GM20431 (cell line): ENCODE data around the gene CACNA2D4.

Experiments
- in situ Hi-C: fragments of 300-500 bp; cut with MseI, MboI; formaldehyde crosslinking; loops from one replicate; pipeline ENCODE4 v1.15.0; 2020; ENCODE audit warnings: low sequenced_read_pairs; ENCODE audit not compliant: unreplicated experiment

CACNA2D4 gene

GRCh38 chr12:1934831-1935230 is 16.4 kb upstream of the CACNA2D4 start:
- in situ Hi-C loops = loop anchor here (5.0 to 10.0 kb wide), 2 partner anchors 138 to 280 kb away; no protein-coding TSS in a partner anchor

GRCh38 chr12:1934068-1934467 is 15.6 kb upstream of the CACNA2D4 start:
- in situ Hi-C loops = loop anchor here (10.0 kb wide), 1 partner anchor 279 kb away; no protein-coding TSS in a partner anchor

GRCh38 chr12:1933342-1934051 is 15.0 kb upstream of the CACNA2D4 start:
- in situ Hi-C loops = loop anchor here (10.0 kb wide), 1 partner anchor 279 kb away; no protein-coding TSS in a partner anchor

GRCh38 chr12:1932264-1932777 is 13.9 kb upstream of the CACNA2D4 start:
- in situ Hi-C loops = loop anchor here (10.0 kb wide), 1 partner anchor 278 kb away; no protein-coding TSS in a partner anchor

GRCh38 chr12:1931642-1932041 is 13.2 kb upstream of the CACNA2D4 start:
- in situ Hi-C loops = loop anchor here (10.0 kb wide), 1 partner anchor 277 kb away; no protein-coding TSS in a partner anchor

- in situ Hi-C loops = loop anchor here (10.0 kb wide), 1 partner anchor 276 kb away; no protein-coding TSS in a partner anchor
Observed at GRCh38 chr12:1930803-1931597, 12.5 kb upstream of the CACNA2D4 start.

GRCh38 chr12:1929985-1930802 is 11.7 kb upstream of the CACNA2D4 start:
- in situ Hi-C loops = loop anchor here (10.0 kb wide), 1 partner anchor 275 kb away; no protein-coding TSS in a partner anchor

- in situ Hi-C loops = no loop called here
Observed at GRCh38 chr12:1929241-1929984, 11.0 kb upstream of the CACNA2D4 start.

GRCh38 chr12:1928439-1929121 is 10.1 kb upstream of the CACNA2D4 start:
- in situ Hi-C loops = no loop called here

GRCh38 chr12:1927751-1928351 is 9.4 kb upstream of the CACNA2D4 start:
- in situ Hi-C loops = no loop called here

- in situ Hi-C loops = no loop called here
Observed at GRCh38 chr12:1927051-1927680, 8.7 kb upstream of the CACNA2D4 start.

- in situ Hi-C loops = no loop called here
Observed at GRCh38 chr12:1926251-1926657, 7.8 kb upstream of the CACNA2D4 start.

- in situ Hi-C loops = no loop called here
Observed at GRCh38 chr12:1925684-1926006, 7.2 kb upstream of the CACNA2D4 start.

GRCh38 chr12:1924996-1925683 is 6.7 kb upstream of the CACNA2D4 start:
- in situ Hi-C loops = no loop called here

GRCh38 chr12:1922985-1923384 is 4.5 kb upstream of the CACNA2D4 start:
- in situ Hi-C loops = no loop called here

- in situ Hi-C loops = no loop called here
Observed at GRCh38 chr12:1922075-1922709, 3.7 kb upstream of the CACNA2D4 start.

GRCh38 chr12:1920971-1921370 is 2.5 kb upstream of the CACNA2D4 start:
- in situ Hi-C loops = no loop called here
